ENCODE data around the gene UBAC1. TPM values are rescaled to one million over a fixed set of nuclear protein-coding genes. Genes with fewer than 3 reads are reported as not detected.
"Not testable (repeated sequence)": the region's sequence is repeated elsewhere in the genome, so short reads cannot be mapped to it uniquely, and the experiment has no call there.

Gene UBAC1
- total RNA-seq, 6 experiments from 2014 or later: 15.2 to 27.0 (median 16.5) TPM

GRCh38 chr9:135920256-135920930 is 40.8 kb downstream of the UBAC1 start:
- Histone ChIP-seq H3K27ac (no peak overlapping the region), H3K4me3 (no peak overlapping the region), H3K36me3 (peaks cover 0 to 6% (median under 1%) of the 10 kb centered on the region in 4 donors), H3K27me3 (no peaks in the 10 kb centered on the region), H3K9me3 (peaks cover 0 to 10% (median 4%) of the 10 kb centered on the region in 4 donors), H3K4me1 (no peaks in the 10 kb centered on the region)
- 90% methylated on average over 2 of the region's 15 CpGs for WGBS (ENCODE audit: insufficient coverage, low coverage, low lambda C conversion rate, missing lambda C conversion rate)
- ATAC-seq (peak in 2 of 4 donors; percentile 15 to 21), DNase-seq (peak in 1 of 3 donors; percentile 27)
- intact Hi-C loops (cut with DNase I): no loop called here
- TF ChIP-seq CTCF (IDR thresholded peaks at IDR 0.05) (no peak), POLR2A (IDR thresholded peaks at IDR 0.05) (no peak)

GRCh38 chr9:135919318-135919890 is 41.8 kb downstream of the UBAC1 start:
- no peaks in the 10 kb centered on the region for H3K27me3 ChIP-seq
- DNase-seq: peak in 1 of 3 donors; percentile 24

GRCh38 chr9:135916227-135916626 is 44.9 kb downstream of the UBAC1 start:
- H3K27me3 ChIP-seq; H3K4me3 ChIP-seq; ATAC-seq; intact Hi-C loops (cut with DNase I); H3K9me3 ChIP-seq; H3K4me1 ChIP-seq; H3K36me3 ChIP-seq; DNase-seq; H3K27ac ChIP-seq: not testable (repeated sequence)
- 94% methylated on average over 10 of the region's 12 CpGs for WGBS (ENCODE audit: insufficient coverage, low coverage, low lambda C conversion rate, missing lambda C conversion rate)

More at GRCh38 chr9:135919318-135919890, 41.8 kb downstream of the UBAC1 start:
- Histone ChIP-seq H3K9me3 (peaks cover 0 to 10% (median 4%) of the 10 kb centered on the region in 4 donors), H3K27ac (no peak overlapping the region), H3K4me1 (no peaks in the 10 kb centered on the region), H3K4me3 (no peak overlapping the region), H3K36me3 (peaks cover 0 to 7% (median under 1%) of the 10 kb centered on the region in 4 donors)
- intact Hi-C loops (cut with DNase I): no loop called here
- WGBS (ENCODE audit: insufficient coverage, low coverage, low lambda C conversion rate, missing lambda C conversion rate): 87% methylated on average over 5 of the region's 11 CpGs
- TF ChIP-seq CTCF (IDR thresholded peaks at IDR 0.05) (no peak), POLR2A (IDR thresholded peaks at IDR 0.05) (no peak)
- ATAC-seq: peak in 1 of 4 donors; percentile 47

GRCh38 chr9:135914921-135915320 is 46.3 kb downstream of the UBAC1 start:
- TF ChIP-seq CTCF (IDR thresholded peaks at IDR 0.05) (no peak), POLR2A (IDR thresholded peaks at IDR 0.05) (no peak)
- Histone ChIP-seq H3K36me3 (peaks cover 0 to 7% (median 2%) of the 10 kb centered on the region in 4 donors), H3K4me1 (no peaks in the 10 kb centered on the region), H3K27ac (no peak overlapping the region), H3K27me3 (no peaks in the 10 kb centered on the region), H3K9me3 (peaks cover 0 to 10% (median 4%) of the 10 kb centered on the region in 4 donors), H3K4me3 (no peak overlapping the region)
- ATAC-seq: no peak
- intact Hi-C loops (cut with DNase I): no loop called here
- WGBS (ENCODE audit: insufficient coverage, low coverage, low lambda C conversion rate, missing lambda C conversion rate): 100% methylated on average over 1 of the region's 1 CpG
- DNase-seq: no peak

GRCh38 chr9:135911233-135911632 is 49.9 kb downstream of the UBAC1 start:
- H3K27ac ChIP-seq; H3K9me3 ChIP-seq; H3K36me3 ChIP-seq; H3K27me3 ChIP-seq; H3K4me3 ChIP-seq; DNase-seq; ATAC-seq; intact Hi-C loops (cut with DNase I): not testable (repeated sequence)
- 92% methylated on average over 6 of the region's 9 CpGs for WGBS (ENCODE audit: insufficient coverage, low coverage, low lambda C conversion rate, missing lambda C conversion rate)
- H3K4me1 ChIP-seq: peaks cover 0 to 13% (median 4%) of the 10 kb centered on the region in 4 donors
